PC-9 (cell line): ENCODE data around the gene SMIM7. TPM values are rescaled to one million over a fixed set of nuclear protein-coding genes. Genes with fewer than 3 reads are reported as not detected.
A peak's percentile ranks its signal among the peaks of the same experiment; 100 is the strongest.
"Not testable (repeated sequence)": the region's sequence is repeated elsewhere in the genome, so short reads cannot be mapped to it uniquely, and the experiment has no call there.

ENCODE experiments used
- BruUV-seq: library from RNA; stranded (reverse); fragments of 400-500 nt; replicated peaks from 2 replicates; lab custom pipeline; 2021; lab: Mats Ljungman, UMichigan
- CTCF ChIA-PET: fragments of 300-600 bp; sonication (Branson Sonifier 250); formaldehyde crosslinking; loops from one replicate; lab custom pipeline; 2022; ENCODE audit warnings: antibody characterized with exemption; lab: Charles Lee
- POLR2A ChIA-PET: fragments of 300-600 bp; sonication (Branson Sonifier 250); formaldehyde crosslinking; loops from one replicate; lab custom pipeline; 2022; ENCODE audit warnings: antibody characterized with exemption; ENCODE audit not compliant: unreplicated experiment; lab: Charles Lee
- DNase-seq, 2 experiments: peaks; one replicate each; pipeline versions ENCODE4 v3.0.0 to v3.0.0-alpha.2; 2015 to 2022; ENCODE audit warnings: mixed read lengths in 1 of 2
- H2AFZ ChIP-seq: fragments of 200-600 bp; sonication (generic); 2 replicates; pipeline ENCODE4 v1.8.1; 2017; ENCODE audit warnings: antibody characterized with exemption
- H3F3A ChIP-seq: fragments of 200-600 bp; sonication (generic); 2 replicates; pipeline ENCODE4 v1.8.1; 2017; ENCODE audit warnings: antibody characterized with exemption, mild to moderate bottlenecking, low read depth; ENCODE audit not compliant: insufficient read depth
- H3K27ac ChIP-seq: fragments of 200-600 bp; sonication (generic); 2 replicates; pipeline ENCODE4 v1.6.1; 2016; ENCODE audit warnings: mixed run types
- H3K27me3 ChIP-seq: fragments of 200-600 bp; sonication (generic); 2 replicates; pipeline ENCODE4 v1.6.1; 2016; ENCODE audit warnings: low read depth, mixed run types; ENCODE audit not compliant: insufficient read depth
- H3K36me3 ChIP-seq: fragments of 200-600 bp; sonication (generic); 2 replicates; pipeline ENCODE4 v1.6.1; 2016; ENCODE audit warnings: low read depth, mixed run types
- H3K4me1 ChIP-seq: fragments of 200-600 bp; sonication (generic); replicated peaks from 2 replicates; pipeline ENCODE4 v1.6.1; 2016; ENCODE audit warnings: mixed run types; ENCODE audit not compliant: insufficient read depth
- H3K4me2 ChIP-seq: fragments of 200-600 bp; sonication (generic); 2 replicates; pipeline ENCODE4 v1.6.1; 2017; ENCODE audit warnings: mixed run types
- H3K4me3 ChIP-seq: fragments of 200-600 bp; sonication (generic); 2 replicates; pipeline ENCODE4 v1.6.1; 2016; ENCODE audit warnings: mixed run types
- H3K79me2 ChIP-seq: fragments of 200-600 bp; sonication (generic); 2 replicates; pipeline ENCODE4 v1.6.1; 2017; ENCODE audit warnings: low read depth, mixed run types
- H3K9me2 ChIP-seq: fragments of 200-600 bp; sonication (generic); 2 replicates; pipeline ENCODE4 v1.8.1; 2017; ENCODE audit warnings: mild to moderate bottlenecking; ENCODE audit not compliant: insufficient read depth
- H3K9me3 ChIP-seq: fragments of 200-600 bp; sonication (generic); 2 replicates; pipeline ENCODE4 v1.8.1; 2016; ENCODE audit warnings: low read depth; ENCODE audit not compliant: insufficient read depth
- H4K20me1 ChIP-seq: fragments of 200-600 bp; sonication (generic); 2 replicates; pipeline ENCODE4 v1.8.1; 2017; ENCODE audit not compliant: insufficient read depth
- CTCF ChIP-seq: fragments of 200-600 bp; sonication (generic); conservative IDR thresholded peaks from 2 replicates; pipeline ENCODE4 v1.6.1; 2017; ENCODE audit warnings: mixed run types, antibody characterized with exemption, mild to moderate bottlenecking, moderate library complexity
- EZH2 ChIP-seq: fragments of 200-600 bp; sonication (generic); IDR thresholded peaks from 2 replicates; pipeline ENCODE4 v1.8.0; 2017; ENCODE audit warnings: antibody characterized with exemption, low read depth
- intact Hi-C: fragments of 100-400 bp; cut with micrococcal nuclease; formaldehyde crosslinking; loops from one replicate; pipeline ENCODE4 v1.10.0; 2022; ENCODE audit not compliant: unreplicated experiment
- total RNA-seq: library from RNA; stranded (reverse); gene quantifications from 2 replicates; pipeline ENCODE4 v1.2.3, GENCODE V29; 2021

Gene SMIM7
- total RNA-seq, 1 experiment from 2014 or later = 72.9 TPM

- no peak for TF ChIP-seq EZH2
- no peak for TF ChIP-seq CTCF
Observed at GRCh38 chr19:16677055-16677454, 17.1 kb upstream of the SMIM7 start.

GRCh38 chr19:16676101-16676798, 16.3 kb upstream of the SMIM7 start:
- Histone ChIP-seq H3K4me1 (peaks cover 13% of the 10 kb centered on the region), H3K27me3 (no peaks in the 10 kb centered on the region), H3K9me3 (no peaks in the 10 kb centered on the region), H3K4me2 (no peak overlapping the region), H2AFZ (no peak overlapping the region), H3K27ac (no peak overlapping the region), H3K4me3 (no peak overlapping the region), H3K36me3 (no peaks in the 10 kb centered on the region), H3K9me2 (no peaks in the 10 kb centered on the region), H4K20me1 (no peaks in the 10 kb centered on the region), H3K79me2 (no peaks in the 10 kb centered on the region), H3F3A (peaks cover 8% of the 10 kb centered on the region; the same call in 1 of the 2 replicates)
- intact Hi-C loops = no loop called here
- TF ChIP-seq CTCF (no peak), EZH2 (no peak)
- DNase-seq = no peak
- CTCF ChIA-PET = interaction anchor here (0.7 kb wide), 1 partner anchor 103 kb away, joined by 15 read pairs; no protein-coding TSS in a partner anchor
- POLR2A ChIA-PET = no interaction called here
- BruUV-seq = no TSS peak

More at GRCh38 chr19:16677055-16677454, 17.1 kb upstream of the SMIM7 start:
- Histone ChIP-seq H3K79me2 (no peaks in the 10 kb centered on the region), H3K27me3 (no peaks in the 10 kb centered on the region), H2AFZ (no peak overlapping the region), H3K36me3 (no peaks in the 10 kb centered on the region), H3K27ac (no peak overlapping the region), H3K9me3 (no peaks in the 10 kb centered on the region), H3K4me2 (no peak overlapping the region), H3K9me2 (no peaks in the 10 kb centered on the region), H4K20me1 (no peaks in the 10 kb centered on the region), H3K4me3 (no peak overlapping the region), H3K4me1 (peaks cover 13% of the 10 kb centered on the region), H3F3A (peaks cover 8% of the 10 kb centered on the region; the same call in 1 of the 2 replicates)
- BruUV-seq = no TSS peak
- peak in 1 of 2 experiments; percentile 68 for DNase-seq
- ChIA-PET CTCF (interaction anchor here (0.7 kb wide), 2 partner anchors 102 to 573 kb away, joined by 6 to 15 read pairs; no protein-coding TSS in a partner anchor), POLR2A (interaction anchor here (0.6 kb wide), 2 partner anchors 11 to 29 kb away, joined by 4 to 7 read pairs; no protein-coding TSS in a partner anchor)
- intact Hi-C loops = no loop called here

GRCh38 chr19:16673839-16674238, 13.9 kb upstream of the SMIM7 start:
- H3K4me2 ChIP-seq, CTCF ChIA-PET, DNase-seq, H3K27ac ChIP-seq, H3K9me2 ChIP-seq, intact Hi-C loops, H3K36me3 ChIP-seq, H4K20me1 ChIP-seq, H3K4me3 ChIP-seq, H3K9me3 ChIP-seq, H3K27me3 ChIP-seq, BruUV-seq, H3F3A ChIP-seq, H2AFZ ChIP-seq, H3K79me2 ChIP-seq: not testable (repeated sequence)
- peaks cover 13% of the 10 kb centered on the region for H3K4me1 ChIP-seq
- POLR2A ChIA-PET = interaction anchor here (0.7 kb wide), 1 partner anchor 112 kb away, joined by 21 read pairs; no protein-coding TSS in a partner anchor
